ENCODE measurements around the gene FUCA1.
"Not testable (repeated sequence)": the region's sequence is repeated elsewhere in the genome, so short reads cannot be mapped to it uniquely, and the experiment has no call there.

FUCA1 gene

GRCh38 chr1:23904748-23905357 lies 36.8 kb upstream of the FUCA1 start:
- H3K4me3 ChIP-seq (ENCODE audit: low read depth, low read length): no peak overlapping the region
- no peak for TF ChIP-seq CTCF (IDR thresholded peaks at IDR 0.05; ENCODE audit: insufficient read depth, low read depth, low read length, missing control alignments)
- peak; percentile 88 for DNase-seq (ENCODE audit: low read depth)

GRCh38 chr1:23903754-23904153 lies 35.7 kb upstream of the FUCA1 start:
- TF ChIP-seq CTCF (IDR thresholded peaks at IDR 0.05; ENCODE audit: insufficient read depth, low read depth, low read length, missing control alignments): no peak
- no peak for DNase-seq (ENCODE audit: low read depth)
- H3K4me3 ChIP-seq (ENCODE audit: low read depth, low read length): no peak overlapping the region

GRCh38 chr1:23902321-23903278 lies 34.5 kb upstream of the FUCA1 start:
- DNase-seq (ENCODE audit: low read depth): no peak
- H3K4me3 ChIP-seq (ENCODE audit: low read depth, low read length): no peak overlapping the region
- no peak for TF ChIP-seq CTCF (IDR thresholded peaks at IDR 0.05; ENCODE audit: insufficient read depth, low read depth, low read length, missing control alignments)

GRCh38 chr1:23900017-23900416 lies 31.9 kb upstream of the FUCA1 start:
- DNase-seq (ENCODE audit: low read depth); H3K4me3 ChIP-seq (ENCODE audit: low read depth, low read length): not testable (repeated sequence)

- DNase-seq (ENCODE audit: low read depth): peak; percentile 71
- H3K4me3 ChIP-seq (ENCODE audit: low read depth, low read length): no peak overlapping the region
- TF ChIP-seq CTCF (IDR thresholded peaks at IDR 0.05; ENCODE audit: insufficient read depth, low read depth, low read length, missing control alignments): no peak
Measured at GRCh38 chr1:23899070-23899469, 31.0 kb upstream of the FUCA1 start.

- no peak overlapping the region for H3K4me3 ChIP-seq (ENCODE audit: low read depth, low read length)
- peak; percentile 71 for DNase-seq (ENCODE audit: low read depth)
- no peak for TF ChIP-seq CTCF (IDR thresholded peaks at IDR 0.05; ENCODE audit: insufficient read depth, low read depth, low read length, missing control alignments)
Measured at GRCh38 chr1:23897083-23897482, 29.0 kb upstream of the FUCA1 start.

GRCh38 chr1:23896491-23896890 lies 28.4 kb upstream of the FUCA1 start:
- peak; percentile 42 for DNase-seq (ENCODE audit: low read depth)
- no peak for TF ChIP-seq CTCF (IDR thresholded peaks at IDR 0.05; ENCODE audit: insufficient read depth, low read depth, low read length, missing control alignments)
- no peak overlapping the region for H3K4me3 ChIP-seq (ENCODE audit: low read depth, low read length)

All from GM12865 (cell line).